T-helper 17 cell (primary cell): ENCODE results near the gene SPARC. TPM values are rescaled to one million over a fixed set of nuclear protein-coding genes. Genes with fewer than 3 reads are reported as not detected.
"Not testable (repeated sequence)": the region's sequence is repeated elsewhere in the genome, so short reads cannot be mapped to it uniquely, and the experiment has no call there.

Source experiments
- ATAC-seq: fragments of 150-1000 bp; cut with Tn5 transposase; 2 replicates; pipeline ENCODE4 v1.10.0; 2021; ENCODE audit warnings: mild to moderate bottlenecking, moderate library complexity
- DNase-seq, 3 donors: peaks; one replicate each; pipeline versions ENCODE4 v3.0.0 to v3.0.0-alpha.2; 2020 to 2021
- H3K9me3 ChIP-seq: one replicate; pipeline ENCODE4 v1.7.0; 2013; ENCODE audit warnings: low read length, mild to moderate bottlenecking; ENCODE audit not compliant: control insufficient read depth, poor library complexity, severe bottlenecking
- H3K27ac Mint-ChIP-seq: one replicate; pipeline ENCODE4 v1.8.0; 2022; ENCODE audit warnings: mild to moderate bottlenecking, moderate library complexity, mixed read lengths
- H3K27me3 Mint-ChIP-seq: one replicate; pipeline ENCODE4 v1.8.0; 2022; ENCODE audit warnings: mixed read lengths
- H3K36me3 Mint-ChIP-seq: one replicate; pipeline ENCODE4 v1.8.0; 2022; ENCODE audit warnings: low read depth, mixed read lengths
- H3K4me1 Mint-ChIP-seq: one replicate; pipeline ENCODE4 v1.8.0; 2022; ENCODE audit warnings: mild to moderate bottlenecking, mixed read lengths
- H3K4me3 Mint-ChIP-seq: one replicate; pipeline ENCODE4 v1.8.0; 2022; ENCODE audit warnings: mild to moderate bottlenecking, moderate library complexity, mixed read lengths
- total RNA-seq, 4 donors: library from RNA in 2 of 4; stranded (reverse) in 2 of 4; gene quantifications; one replicate each; pipeline ENCODE4 v1.2.3 and lab custom pipeline; 2022 to 2026

The SPARC gene
- total RNA-seq, 2 donors from 2014 or later, result 12.5 to 494 TPM

DNA sequence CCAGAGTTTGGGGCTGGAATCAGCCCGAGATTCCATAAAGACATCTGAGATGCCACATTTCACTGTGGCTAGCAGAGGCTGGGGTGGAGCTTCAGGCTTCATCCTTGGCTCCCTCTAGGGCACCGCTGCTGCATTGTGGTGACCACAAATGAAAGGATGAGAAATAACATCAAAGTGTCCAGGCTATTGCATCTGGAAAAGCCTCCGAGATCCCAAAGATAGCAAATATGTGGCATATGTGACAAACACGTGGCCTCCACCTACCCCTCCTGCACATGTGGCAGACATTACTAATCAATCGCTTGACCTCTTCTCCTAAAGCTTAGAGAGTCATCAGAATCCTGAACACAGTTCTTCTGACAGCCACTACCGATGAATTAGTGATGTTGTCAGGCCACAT, 4.5 kb downstream of the SPARC start:
- no peak overlapping the region for H3K4me3 Mint-ChIP-seq
- no peak for DNase-seq
- H3K27ac Mint-ChIP-seq, result no peak overlapping the region
- peaks cover 57% of the 10 kb centered on the region for H3K27me3 Mint-ChIP-seq
- peaks cover 13% of the 10 kb centered on the region for H3K4me1 Mint-ChIP-seq
- H3K9me3 ChIP-seq, result no peaks in the 10 kb centered on the region
- ATAC-seq, result no peak
- peaks cover 7% of the 10 kb centered on the region for H3K36me3 Mint-ChIP-seq

DNA sequence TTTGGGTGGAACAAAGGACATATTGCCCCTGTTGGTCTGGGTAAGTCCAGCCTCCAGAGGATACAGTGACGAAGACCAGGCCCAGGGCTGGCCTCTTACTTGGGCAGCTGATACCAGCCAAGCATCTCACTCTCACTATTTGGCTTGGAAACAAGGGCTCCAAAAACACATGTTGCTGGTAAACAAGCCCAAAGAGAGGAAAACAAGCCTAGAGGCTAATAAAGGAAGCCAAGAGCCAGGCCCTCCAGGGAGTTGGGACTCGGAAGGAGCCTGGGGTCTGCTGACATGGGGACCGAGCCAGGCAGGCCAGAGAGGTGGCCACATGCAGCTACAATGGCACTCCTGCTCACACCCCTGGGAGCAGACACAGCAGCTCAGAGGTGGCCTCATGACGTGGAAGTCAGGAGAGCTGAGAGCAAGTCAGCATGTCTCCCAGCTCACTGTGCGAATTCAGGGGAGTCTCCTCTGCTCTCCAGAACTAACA, 5.7 kb downstream of the SPARC start:
- no peaks in the 10 kb centered on the region for H3K9me3 ChIP-seq
- Mint-ChIP-seq H3K27me3 (peaks cover 49% of the 10 kb centered on the region), H3K27ac (no peak overlapping the region), H3K36me3 (peaks cover under 1% of the 10 kb centered on the region), H3K4me3 (no peak overlapping the region), H3K4me1 (peaks cover under 1% of the 10 kb centered on the region)
- ATAC-seq (no peak), DNase-seq (no peak)

DNA sequence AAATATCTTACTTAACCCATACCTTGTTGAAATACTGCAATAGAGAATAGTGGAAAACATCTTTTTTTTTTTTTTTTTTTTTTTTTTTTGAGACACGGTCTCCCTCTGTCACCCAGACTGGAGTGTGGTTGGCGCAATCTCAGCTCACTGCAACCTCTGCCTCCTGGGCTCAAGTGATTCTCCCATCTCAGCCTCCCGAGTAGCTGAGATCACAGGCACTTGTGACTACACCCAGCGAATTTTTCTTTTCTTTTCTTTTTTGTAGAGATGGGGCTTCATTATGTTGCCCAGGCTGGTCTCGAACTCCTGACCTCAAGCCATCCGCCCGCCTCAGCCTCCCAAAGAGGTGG, 6.6 kb downstream of the SPARC start:
- H3K27ac Mint-ChIP-seq, ATAC-seq, H3K4me3 Mint-ChIP-seq, H3K36me3 Mint-ChIP-seq, DNase-seq, H3K9me3 ChIP-seq, H3K4me1 Mint-ChIP-seq: not testable (repeated sequence)
- peaks cover 41% of the 10 kb centered on the region for H3K27me3 Mint-ChIP-seq

DNA sequence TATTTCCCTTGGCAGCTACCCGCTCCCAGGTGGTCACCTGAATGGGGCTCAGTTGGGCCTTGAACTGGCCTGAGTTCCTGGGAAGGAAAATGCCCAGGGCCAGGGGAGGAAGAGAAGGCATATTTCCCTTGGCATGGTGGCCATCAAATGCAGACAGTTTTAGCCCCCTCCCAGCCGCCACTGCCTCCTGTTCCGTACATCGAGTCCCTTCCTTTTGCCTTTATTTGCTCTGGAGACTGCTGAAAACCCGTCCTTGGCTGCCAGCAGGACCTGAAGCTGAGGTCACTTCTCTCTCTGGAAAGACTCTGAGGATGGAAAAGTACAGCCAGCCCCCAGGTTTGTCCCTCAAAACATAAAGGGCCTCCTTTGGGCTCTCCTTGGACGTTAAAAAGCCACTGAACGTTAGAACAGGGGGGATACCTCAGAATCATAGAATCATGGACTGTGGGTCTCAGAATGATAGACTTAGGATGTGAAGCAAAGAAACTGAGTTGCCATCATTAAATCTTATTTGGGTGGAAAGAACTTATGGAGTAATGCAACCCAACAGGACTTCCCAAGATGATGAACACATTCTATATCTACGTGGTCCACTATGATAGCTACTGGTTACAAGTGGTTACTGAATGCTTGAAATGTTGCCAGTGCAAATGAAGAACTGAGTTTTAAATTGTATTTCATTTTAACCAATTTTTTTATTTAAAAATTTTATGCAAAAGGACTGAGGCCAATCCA, 7.1 kb downstream of the SPARC start:
- ATAC-seq (no peak), DNase-seq (no peak)
- Mint-ChIP-seq H3K27ac (no peak overlapping the region), H3K4me1 (no peaks in the 10 kb centered on the region), H3K4me3 (no peak overlapping the region), H3K36me3 (peaks cover 3% of the 10 kb centered on the region), H3K27me3 (peaks cover 35% of the 10 kb centered on the region)
- H3K9me3 ChIP-seq, result no peaks in the 10 kb centered on the region

DNA sequence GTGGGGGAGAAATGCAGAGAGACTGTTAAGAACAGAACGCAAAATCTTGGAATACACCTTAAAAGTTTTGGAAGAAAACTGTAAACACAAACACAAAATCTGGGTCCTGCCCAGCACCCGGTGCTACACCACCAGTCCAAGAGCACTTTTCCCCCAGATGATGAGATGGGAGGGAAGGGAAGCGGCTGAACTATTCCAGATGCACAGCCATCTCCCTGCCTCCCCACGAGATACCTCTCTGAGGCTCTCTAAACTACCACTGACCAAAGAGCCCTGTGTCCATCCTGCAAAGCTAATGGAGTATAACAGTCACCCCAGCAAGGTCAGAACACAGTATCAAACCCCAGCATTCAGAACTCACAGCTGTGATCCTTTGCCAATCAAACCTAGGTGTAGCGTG, 8.0 kb downstream of the SPARC start:
- Mint-ChIP-seq H3K27ac (no peak overlapping the region), H3K27me3 (peaks cover 31% of the 10 kb centered on the region), H3K4me1 (no peaks in the 10 kb centered on the region), H3K4me3 (no peak overlapping the region), H3K36me3 (peaks cover 3% of the 10 kb centered on the region)
- no peaks in the 10 kb centered on the region for H3K9me3 ChIP-seq
- ATAC-seq, result no peak
- no peak for DNase-seq

DNA sequence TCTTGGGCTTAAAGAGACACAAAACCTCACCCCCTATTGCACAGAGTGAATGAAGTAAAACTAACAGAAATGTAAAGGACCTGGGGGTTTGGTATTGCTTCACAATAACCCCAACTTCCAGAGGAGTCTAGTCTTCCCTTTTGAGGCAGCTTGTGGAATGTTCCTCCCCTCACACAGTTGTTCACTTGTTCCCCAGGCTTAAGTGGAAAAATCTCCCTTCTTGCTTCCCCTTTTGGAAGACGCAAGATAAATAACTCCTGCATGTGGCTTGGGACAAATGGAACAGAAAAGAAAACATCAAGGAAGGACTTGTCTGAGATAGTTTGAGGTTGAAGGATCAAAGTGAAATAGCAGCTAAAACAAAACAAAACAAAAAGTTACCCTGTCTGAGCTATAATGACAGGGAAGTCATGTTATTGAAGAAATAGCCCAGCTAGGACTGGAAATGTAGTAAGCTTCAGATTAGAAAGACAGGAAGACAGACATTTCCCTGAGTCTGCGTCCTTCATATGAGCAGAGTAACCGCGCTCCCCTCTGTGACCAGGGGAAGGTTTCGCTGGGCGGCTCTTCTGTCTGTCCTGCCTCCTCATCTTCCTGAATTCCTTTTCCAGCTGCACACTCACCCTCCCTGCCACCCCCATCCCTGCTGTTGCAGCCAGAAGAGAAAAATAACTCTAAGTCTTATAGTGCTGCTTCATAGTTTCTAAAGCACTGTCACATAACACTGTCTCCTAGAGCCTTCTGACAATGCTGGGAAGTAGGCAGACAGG, 8.8 kb downstream of the SPARC start:
- ATAC-seq (no peak), DNase-seq (no peak)
- H3K9me3 ChIP-seq, result no peaks in the 10 kb centered on the region
- Mint-ChIP-seq H3K27me3 (peaks cover 27% of the 10 kb centered on the region), H3K36me3 (peaks cover 3% of the 10 kb centered on the region), H3K4me1 (no peaks in the 10 kb centered on the region), H3K4me3 (no peak overlapping the region), H3K27ac (no peak overlapping the region)

DNA sequence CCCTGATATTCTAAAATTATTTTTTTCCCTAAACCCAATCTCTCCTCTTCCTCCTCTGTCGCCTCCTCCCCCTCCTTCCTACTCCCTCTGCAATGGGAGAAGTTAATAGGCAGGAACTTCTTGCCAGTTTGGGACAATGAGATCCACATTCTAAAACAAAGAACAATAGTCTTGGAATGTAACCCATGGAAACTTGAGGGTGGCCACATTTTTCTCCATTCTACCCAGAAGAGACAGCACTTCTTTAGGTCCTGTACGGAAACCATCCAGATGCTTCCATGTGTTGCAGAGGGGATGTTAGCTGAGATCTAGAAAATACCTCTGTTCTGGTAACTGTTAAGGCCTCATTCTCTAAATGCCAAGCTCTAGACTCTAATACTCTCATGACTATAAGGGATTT, 10.0 kb downstream of the SPARC start:
- Mint-ChIP-seq H3K36me3 (peaks cover 3% of the 10 kb centered on the region), H3K27ac (no peak overlapping the region), H3K4me3 (no peak overlapping the region), H3K4me1 (no peaks in the 10 kb centered on the region), H3K27me3 (peaks cover 29% of the 10 kb centered on the region)
- DNase-seq (no peak), ATAC-seq (no peak)
- H3K9me3 ChIP-seq, result no peaks in the 10 kb centered on the region

DNA sequence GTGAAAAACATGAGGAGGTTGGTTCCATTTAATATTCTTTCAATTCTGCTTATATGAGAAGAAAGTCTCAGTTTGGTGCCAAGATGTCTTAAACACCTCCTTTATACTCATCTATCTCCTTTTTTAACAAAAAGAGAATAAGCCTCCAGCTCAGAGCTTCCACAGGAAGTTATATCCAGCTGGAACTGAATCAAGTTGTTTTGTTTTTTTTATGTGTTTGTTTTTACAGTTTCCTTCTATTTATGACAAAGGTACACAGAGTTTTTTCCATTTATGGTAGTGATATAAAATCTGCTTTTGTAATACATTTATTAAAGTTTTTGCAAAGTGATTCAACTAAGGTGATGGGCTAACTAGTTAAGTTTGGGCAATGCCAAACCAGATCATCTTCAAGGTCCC, 10.4 kb downstream of the SPARC start:
- Mint-ChIP-seq H3K36me3 (peaks cover 3% of the 10 kb centered on the region), H3K27ac (no peak overlapping the region), H3K4me1 (no peaks in the 10 kb centered on the region), H3K4me3 (no peak overlapping the region), H3K27me3 (peaks cover 33% of the 10 kb centered on the region)
- DNase-seq (no peak), ATAC-seq (no peak)
- H3K9me3 ChIP-seq, result no peaks in the 10 kb centered on the region

DNA sequence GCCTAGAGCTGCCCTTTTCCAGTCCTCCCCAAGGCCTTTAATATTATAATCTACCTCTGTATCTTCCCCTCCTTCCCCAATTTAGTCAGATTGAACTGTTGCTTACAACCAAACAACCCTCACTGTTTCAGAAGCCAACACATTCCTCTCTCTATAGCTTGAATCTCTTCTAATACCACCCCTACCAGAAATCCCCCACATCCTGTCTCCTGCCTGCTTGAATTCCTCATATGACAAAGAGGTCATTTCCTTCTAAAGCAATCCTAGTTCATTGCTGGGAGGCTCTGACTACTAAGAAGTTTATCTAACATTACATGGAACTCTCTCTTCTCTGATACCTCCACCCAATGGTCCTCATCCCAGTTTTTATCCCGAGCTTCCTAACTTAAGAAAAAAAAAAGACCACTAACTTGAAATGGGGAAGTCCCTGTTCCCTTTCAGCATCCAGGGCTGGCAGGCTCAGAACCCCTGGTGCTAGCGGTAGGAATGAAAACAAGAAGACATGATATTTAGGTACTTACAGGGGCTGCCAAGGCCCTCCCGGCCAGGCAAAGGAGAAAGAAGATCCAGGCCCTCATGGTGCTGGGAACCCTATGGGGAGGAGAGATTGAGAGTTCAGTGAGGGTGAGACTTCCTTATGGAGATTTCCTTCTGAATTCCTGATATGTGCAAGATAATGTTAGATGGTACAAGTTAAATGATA, 11.0 kb downstream of the SPARC start:
- H3K4me1 Mint-ChIP-seq, result no peaks in the 10 kb centered on the region
- DNase-seq, result no peak
- no peak overlapping the region for H3K27ac Mint-ChIP-seq

DNA sequence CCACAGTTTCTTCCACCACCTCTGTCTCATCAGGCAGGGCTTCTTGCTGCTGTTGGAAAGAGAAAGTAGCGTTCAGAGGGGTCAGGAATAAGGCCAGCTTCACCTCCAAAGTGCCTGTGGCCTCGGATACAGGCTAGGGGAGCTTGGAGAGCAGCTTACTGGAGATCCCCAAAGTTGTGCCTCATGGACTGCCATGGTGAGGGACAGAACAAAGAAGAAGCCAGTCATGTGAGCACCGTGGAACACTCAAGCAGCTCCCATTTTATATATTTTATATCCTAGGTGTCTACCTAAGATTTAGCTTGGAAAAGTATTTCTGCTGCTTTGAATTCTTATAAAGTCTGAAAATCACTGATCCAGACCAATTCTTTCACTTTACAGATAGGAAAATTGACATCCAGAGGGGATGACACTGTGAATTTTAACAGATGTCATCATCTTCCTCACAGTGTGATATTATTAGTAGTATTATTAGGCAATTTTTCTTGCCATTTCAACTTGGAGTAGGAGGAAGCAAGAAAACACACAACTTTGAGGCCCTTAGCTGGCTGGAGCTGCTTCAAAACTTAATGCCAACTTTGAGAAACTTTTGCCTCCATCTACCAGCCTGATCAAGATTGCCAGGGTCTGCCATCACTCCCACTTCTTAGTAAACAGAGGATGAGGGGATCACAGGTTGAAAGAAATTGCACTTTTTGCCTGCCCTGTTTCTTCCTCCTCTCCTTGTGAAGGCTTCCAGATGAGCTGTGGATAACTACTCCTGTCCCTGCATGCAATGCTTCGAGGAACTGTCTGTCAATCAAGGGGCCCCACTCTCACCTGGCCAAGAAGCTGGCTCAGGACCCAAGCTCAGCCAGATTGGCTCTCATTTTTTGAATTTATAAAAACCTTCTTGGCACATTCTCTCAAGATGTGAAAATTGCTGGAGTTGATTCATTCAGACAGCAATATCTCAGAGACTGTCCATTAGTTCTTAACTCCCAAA, 11.8 kb downstream of the SPARC start:
- H3K27me3 Mint-ChIP-seq, result peaks cover 41% of the 10 kb centered on the region

More for the DNA sequence above, 11.0 kb downstream of the SPARC start:
- ATAC-seq, result no peak
- H3K27me3 Mint-ChIP-seq, result peaks cover 37% of the 10 kb centered on the region
- H3K36me3 Mint-ChIP-seq, result peaks cover 3% of the 10 kb centered on the region
- no peaks in the 10 kb centered on the region for H3K9me3 ChIP-seq
- no peak overlapping the region for H3K4me3 Mint-ChIP-seq

DNA sequence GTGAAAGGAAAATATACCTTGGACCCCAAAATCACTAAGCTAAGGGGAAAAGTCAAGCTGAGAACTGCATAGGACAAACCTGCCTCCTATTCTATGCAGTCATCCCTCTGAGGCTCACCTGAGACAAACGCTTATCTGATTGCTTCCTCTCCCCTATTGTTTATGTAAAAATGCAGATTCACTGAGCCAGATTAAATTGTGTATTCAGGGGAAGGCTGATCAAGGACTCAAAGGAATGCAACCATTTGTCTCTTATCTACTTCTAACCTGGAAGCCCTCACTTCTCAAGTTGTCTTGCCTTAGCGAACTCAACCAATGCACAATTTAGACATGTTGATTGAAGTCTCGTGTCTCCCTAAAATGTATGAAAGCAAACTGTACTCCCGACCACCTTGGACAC, 13.3 kb downstream of the SPARC start:
- ATAC-seq, result no peak

More for the DNA sequence above, 11.8 kb downstream of the SPARC start:
- Mint-ChIP-seq H3K27ac (no peak overlapping the region), H3K4me3 (no peak overlapping the region), H3K36me3 (peaks cover 3% of the 10 kb centered on the region), H3K4me1 (no peaks in the 10 kb centered on the region)
- H3K9me3 ChIP-seq, result no peaks in the 10 kb centered on the region
- no peak for ATAC-seq
- DNase-seq, result no peak

DNA sequence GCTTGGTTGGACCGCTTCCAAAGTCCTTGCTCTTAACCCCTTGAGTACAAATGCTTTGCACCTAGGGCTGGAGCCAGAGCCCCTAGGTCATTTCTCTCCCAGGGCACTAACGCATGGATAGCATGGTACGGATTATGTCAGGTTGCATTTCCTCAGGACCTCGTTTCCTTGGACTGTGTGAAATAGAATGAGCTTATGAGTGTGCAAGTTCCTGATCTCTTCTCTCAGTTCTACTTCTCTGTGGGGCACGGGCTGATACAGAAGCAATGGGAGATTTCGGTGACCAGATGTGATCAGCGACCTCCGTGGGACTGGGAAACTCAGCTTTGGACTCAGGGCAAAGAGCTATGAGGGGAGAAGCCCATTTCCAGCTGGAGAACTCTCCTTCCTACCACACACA, 14.2 kb downstream of the SPARC start:
- no peak overlapping the region for H3K4me3 Mint-ChIP-seq
- no peaks in the 10 kb centered on the region for H3K4me1 Mint-ChIP-seq
- H3K36me3 Mint-ChIP-seq, result peaks cover 3% of the 10 kb centered on the region
- no peak for DNase-seq
- no peaks in the 10 kb centered on the region for H3K9me3 ChIP-seq
- peaks cover 29% of the 10 kb centered on the region for H3K27me3 Mint-ChIP-seq
- ATAC-seq, result no peak
- H3K27ac Mint-ChIP-seq, result no peak overlapping the region

More for the DNA sequence above, 13.3 kb downstream of the SPARC start:
- no peaks in the 10 kb centered on the region for H3K9me3 ChIP-seq
- no peak overlapping the region for H3K4me3 Mint-ChIP-seq
- peaks cover 32% of the 10 kb centered on the region for H3K27me3 Mint-ChIP-seq
- no peaks in the 10 kb centered on the region for H3K4me1 Mint-ChIP-seq
- DNase-seq, result no peak
- H3K36me3 Mint-ChIP-seq, result peaks cover 3% of the 10 kb centered on the region
- H3K27ac Mint-ChIP-seq, result no peak overlapping the region
